PC-9 (cell line): Measurements from ENCODE around the gene RPA4. TPM values are rescaled to one million over a fixed set of nuclear protein-coding genes. Genes with fewer than 3 reads are reported as not detected.
"Not testable (repeated sequence)": the region's sequence is repeated elsewhere in the genome, so short reads cannot be mapped to it uniquely, and the experiment has no call there.

Source experiments
- BruUV-seq: library from RNA; stranded (reverse); fragments of 400-500 nt; replicated peaks from 2 replicates; lab custom pipeline; 2021; lab: Mats Ljungman, UMichigan
- CTCF ChIA-PET: fragments of 300-600 bp; sonication (Branson Sonifier 250); formaldehyde crosslinking; loops from one replicate; lab custom pipeline; 2022; ENCODE audit warnings: antibody characterized with exemption; lab: Charles Lee
- POLR2A ChIA-PET: fragments of 300-600 bp; sonication (Branson Sonifier 250); formaldehyde crosslinking; loops from one replicate; lab custom pipeline; 2022; ENCODE audit warnings: antibody characterized with exemption; ENCODE audit not compliant: unreplicated experiment; lab: Charles Lee
- DNase-seq, 2 experiments: peaks; one replicate each; pipeline versions ENCODE4 v3.0.0 to v3.0.0-alpha.2; 2015 to 2022; ENCODE audit warnings: mixed read lengths in 1 of 2
- H2AFZ ChIP-seq: fragments of 200-600 bp; sonication (generic); 2 replicates; pipeline ENCODE4 v1.8.1; 2017; ENCODE audit warnings: antibody characterized with exemption
- H3F3A ChIP-seq: fragments of 200-600 bp; sonication (generic); 2 replicates; pipeline ENCODE4 v1.8.1; 2017; ENCODE audit warnings: antibody characterized with exemption, mild to moderate bottlenecking, low read depth; ENCODE audit not compliant: insufficient read depth
- H3K27ac ChIP-seq: fragments of 200-600 bp; sonication (generic); 2 replicates; pipeline ENCODE4 v1.6.1; 2016; ENCODE audit warnings: mixed run types
- H3K27me3 ChIP-seq: fragments of 200-600 bp; sonication (generic); 2 replicates; pipeline ENCODE4 v1.6.1; 2016; ENCODE audit warnings: low read depth, mixed run types; ENCODE audit not compliant: insufficient read depth
- H3K36me3 ChIP-seq: fragments of 200-600 bp; sonication (generic); 2 replicates; pipeline ENCODE4 v1.6.1; 2016; ENCODE audit warnings: low read depth, mixed run types
- H3K4me1 ChIP-seq: fragments of 200-600 bp; sonication (generic); replicated peaks from 2 replicates; pipeline ENCODE4 v1.6.1; 2016; ENCODE audit warnings: mixed run types; ENCODE audit not compliant: insufficient read depth
- H3K4me2 ChIP-seq: fragments of 200-600 bp; sonication (generic); 2 replicates; pipeline ENCODE4 v1.6.1; 2017; ENCODE audit warnings: mixed run types
- H3K4me3 ChIP-seq: fragments of 200-600 bp; sonication (generic); 2 replicates; pipeline ENCODE4 v1.6.1; 2016; ENCODE audit warnings: mixed run types
- H3K79me2 ChIP-seq: fragments of 200-600 bp; sonication (generic); 2 replicates; pipeline ENCODE4 v1.6.1; 2017; ENCODE audit warnings: low read depth, mixed run types
- H3K9me2 ChIP-seq: fragments of 200-600 bp; sonication (generic); 2 replicates; pipeline ENCODE4 v1.8.1; 2017; ENCODE audit warnings: mild to moderate bottlenecking; ENCODE audit not compliant: insufficient read depth
- H3K9me3 ChIP-seq: fragments of 200-600 bp; sonication (generic); 2 replicates; pipeline ENCODE4 v1.8.1; 2016; ENCODE audit warnings: low read depth; ENCODE audit not compliant: insufficient read depth
- H4K20me1 ChIP-seq: fragments of 200-600 bp; sonication (generic); 2 replicates; pipeline ENCODE4 v1.8.1; 2017; ENCODE audit not compliant: insufficient read depth
- EZH2 ChIP-seq: fragments of 200-600 bp; sonication (generic); IDR thresholded peaks from 2 replicates; pipeline ENCODE4 v1.8.0; 2017; ENCODE audit warnings: antibody characterized with exemption, low read depth
- intact Hi-C: fragments of 100-400 bp; cut with micrococcal nuclease; formaldehyde crosslinking; loops from one replicate; pipeline ENCODE4 v1.10.0; 2022; ENCODE audit not compliant: unreplicated experiment
- total RNA-seq: library from RNA; stranded (reverse); gene quantifications from 2 replicates; pipeline ENCODE4 v1.2.3, GENCODE V29; 2021
- TF ChIP-seq, protein P1 (sequence below): fragments of 200-600 bp; sonication (generic); conservative IDR thresholded peaks from 2 replicates; pipeline ENCODE4 v1.6.1; 2017; ENCODE audit warnings: mixed run types, antibody characterized with exemption, mild to moderate bottlenecking, moderate library complexity

The RPA4 gene
- total RNA-seq, 1 experiment from 2014 or later: 0.46 TPM

DNA sequence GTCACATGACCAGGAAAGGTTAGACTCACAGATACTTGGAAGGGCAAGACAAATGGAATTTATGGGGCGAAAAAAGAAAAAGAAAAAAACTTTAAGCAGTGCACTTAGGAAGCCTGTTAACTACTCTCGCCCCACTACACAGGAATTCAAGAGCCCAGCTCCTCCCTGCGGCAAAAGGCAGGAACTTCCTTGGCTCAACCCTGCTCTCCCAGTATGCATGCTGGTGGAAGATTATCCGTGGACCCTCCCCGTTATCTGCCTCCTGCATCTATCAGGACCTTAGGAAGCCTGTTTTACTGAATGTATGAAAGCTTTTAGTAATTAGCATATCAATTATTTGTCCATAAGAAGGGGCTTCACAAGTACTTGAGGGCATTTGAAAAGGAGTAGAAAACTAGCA lies 40.1 kb upstream of the RPA4 start:
- Histone ChIP-seq H4K20me1 (peaks cover 3% of the 10 kb centered on the region; the same call in 1 of the 2 replicates), H3F3A (no peaks in the 10 kb centered on the region), H3K9me3 (no peaks in the 10 kb centered on the region), H3K79me2 (no peaks in the 10 kb centered on the region), H3K4me1 (no peaks in the 10 kb centered on the region), H3K4me2 (no peak overlapping the region), H3K9me2 (no peaks in the 10 kb centered on the region), H3K27me3 (no peaks in the 10 kb centered on the region), H3K36me3 (no peaks in the 10 kb centered on the region), H2AFZ (no peak overlapping the region), H3K27ac (no peak overlapping the region), H3K4me3 (no peak overlapping the region)
- ChIA-PET POLR2A (no interaction called here), CTCF (no interaction called here)
- no peak for TF ChIP-seq EZH2
- TF ChIP-seq, protein P1, sequence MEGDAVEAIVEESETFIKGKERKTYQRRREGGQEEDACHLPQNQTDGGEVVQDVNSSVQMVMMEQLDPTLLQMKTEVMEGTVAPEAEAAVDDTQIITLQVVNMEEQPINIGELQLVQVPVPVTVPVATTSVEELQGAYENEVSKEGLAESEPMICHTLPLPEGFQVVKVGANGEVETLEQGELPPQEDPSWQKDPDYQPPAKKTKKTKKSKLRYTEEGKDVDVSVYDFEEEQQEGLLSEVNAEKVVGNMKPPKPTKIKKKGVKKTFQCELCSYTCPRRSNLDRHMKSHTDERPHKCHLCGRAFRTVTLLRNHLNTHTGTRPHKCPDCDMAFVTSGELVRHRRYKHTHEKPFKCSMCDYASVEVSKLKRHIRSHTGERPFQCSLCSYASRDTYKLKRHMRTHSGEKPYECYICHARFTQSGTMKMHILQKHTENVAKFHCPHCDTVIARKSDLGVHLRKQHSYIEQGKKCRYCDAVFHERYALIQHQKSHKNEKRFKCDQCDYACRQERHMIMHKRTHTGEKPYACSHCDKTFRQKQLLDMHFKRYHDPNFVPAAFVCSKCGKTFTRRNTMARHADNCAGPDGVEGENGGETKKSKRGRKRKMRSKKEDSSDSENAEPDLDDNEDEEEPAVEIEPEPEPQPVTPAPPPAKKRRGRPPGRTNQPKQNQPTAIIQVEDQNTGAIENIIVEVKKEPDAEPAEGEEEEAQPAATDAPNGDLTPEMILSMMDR: no peak
- BruUV-seq: no TSS peak
- no peak for DNase-seq
- intact Hi-C loops: no loop called here

DNA sequence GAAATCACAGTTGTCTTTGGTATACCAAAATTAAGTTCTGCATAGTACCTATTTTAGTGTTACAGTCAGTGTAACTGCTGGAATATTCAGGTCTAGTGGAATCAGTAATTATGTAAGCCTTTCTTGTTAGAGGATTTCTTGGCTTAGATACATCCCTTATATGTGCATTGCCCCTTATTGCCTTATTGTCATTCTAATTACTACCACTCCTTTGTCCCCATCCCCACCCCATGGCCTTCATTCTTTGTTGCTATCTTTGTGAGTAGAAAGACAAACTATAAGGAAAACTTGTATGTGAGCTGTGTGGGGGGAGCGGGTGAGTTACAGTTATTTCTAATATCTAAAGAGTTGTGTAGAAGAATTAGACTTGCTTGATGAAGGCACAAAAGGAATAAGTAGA lies 36.9 kb upstream of the RPA4 start:
- intact Hi-C loops: no loop called here
- Histone ChIP-seq H3K9me2 (no peaks in the 10 kb centered on the region), H3K36me3 (no peaks in the 10 kb centered on the region), H3K27ac (no peak overlapping the region), H3K79me2 (no peaks in the 10 kb centered on the region), H3K9me3 (no peaks in the 10 kb centered on the region), H4K20me1 (peaks cover 3% of the 10 kb centered on the region; the same call in 1 of the 2 replicates), H3K27me3 (no peaks in the 10 kb centered on the region), H3K4me3 (no peak overlapping the region), H3K4me2 (no peak overlapping the region), H3F3A (no peaks in the 10 kb centered on the region), H2AFZ (no peak overlapping the region), H3K4me1 (no peaks in the 10 kb centered on the region)
- DNase-seq: no peak
- no TSS peak for BruUV-seq
- TF ChIP-seq EZH2: no peak
- TF ChIP-seq, protein P1: no peak
- POLR2A ChIA-PET: no interaction called here
- CTCF ChIA-PET: no interaction called here

DNA sequence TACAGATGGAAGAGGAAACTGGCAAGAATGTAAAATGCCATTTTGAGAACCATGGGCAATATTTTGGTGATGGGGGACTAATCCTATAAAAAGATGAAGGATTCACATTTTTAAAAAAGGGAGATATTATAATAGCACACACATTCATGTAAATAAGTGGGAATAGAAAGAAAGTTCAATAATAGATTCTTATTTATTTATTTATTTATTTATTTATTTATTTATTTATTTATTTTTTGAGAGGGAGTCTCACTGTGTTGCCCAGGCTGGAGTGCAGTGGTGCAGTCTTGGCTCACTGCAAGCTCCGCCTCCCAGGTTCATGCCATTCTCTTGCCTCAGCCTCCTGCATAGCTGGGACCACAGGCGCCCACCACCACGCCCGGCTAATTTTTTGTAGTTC lies 24.3 kb upstream of the RPA4 start:
- H3K27me3 ChIP-seq, DNase-seq, BruUV-seq, H3K4me1 ChIP-seq, H2AFZ ChIP-seq, H3K79me2 ChIP-seq, H3K36me3 ChIP-seq, H3F3A ChIP-seq, H3K4me3 ChIP-seq, H3K9me2 ChIP-seq, H3K4me2 ChIP-seq, POLR2A ChIA-PET, H4K20me1 ChIP-seq, H3K27ac ChIP-seq, H3K9me3 ChIP-seq, CTCF ChIA-PET, intact Hi-C loops: not testable (repeated sequence)

DNA sequence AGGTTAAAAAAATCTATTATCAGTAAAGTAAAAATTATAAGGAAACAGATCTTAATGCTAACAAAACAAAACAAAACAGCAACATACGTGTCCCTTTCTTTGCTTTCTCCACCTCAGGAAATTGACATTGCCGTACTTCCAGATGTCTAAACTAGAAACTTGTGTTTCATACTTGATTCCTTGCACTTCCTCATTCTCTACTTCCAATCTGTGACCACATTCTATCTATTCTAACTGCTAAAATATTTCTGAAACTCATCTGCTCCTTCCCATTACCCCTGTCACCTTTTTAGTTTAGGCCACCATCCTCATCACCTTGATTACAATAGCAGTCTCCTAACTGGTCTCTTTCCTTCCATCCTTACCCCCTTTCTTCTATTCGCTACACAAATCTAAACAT lies 22.5 kb upstream of the RPA4 start:
- Histone ChIP-seq H3K36me3 (no peaks in the 10 kb centered on the region), H3K4me3 (no peak overlapping the region), H3K9me3 (no peaks in the 10 kb centered on the region), H3K4me2 (no peak overlapping the region), H3K4me1 (no peaks in the 10 kb centered on the region), H3F3A (no peaks in the 10 kb centered on the region), H3K27me3 (no peaks in the 10 kb centered on the region), H3K9me2 (no peaks in the 10 kb centered on the region), H2AFZ (no peak overlapping the region), H4K20me1 (no peaks in the 10 kb centered on the region; the same call in 1 of the 2 replicates), H3K79me2 (no peaks in the 10 kb centered on the region), H3K27ac (no peak overlapping the region)
- ChIA-PET POLR2A (no interaction called here), CTCF (no interaction called here)
- no TSS peak for BruUV-seq
- no peak for TF ChIP-seq EZH2
- TF ChIP-seq, protein P1: no peak
- intact Hi-C loops: no loop called here
- DNase-seq: no peak
